D721Med (cell line): Measurements from ENCODE around the gene PLXNA1.

Experiments
- DNase-seq: peaks from one replicate; pipeline ENCODE4 v3.0.0; 2011; ENCODE audit warnings: low spot score; ENCODE audit not compliant: insufficient read length
- FAIRE-seq: peaks from 2 replicates; lab custom pipeline; 2011; peaks lifted over from hg19 to GRCh38; lab: Jason Lieb, UNC
- CTCF ChIP-seq: IDR thresholded peaks from 2 replicates; pipeline ENCODE4 v1.5.1; 2012; ENCODE audit warnings: mild to moderate bottlenecking, control low read depth; ENCODE audit not compliant: insufficient read depth; ENCODE audit errors: missing control alignments

Gene PLXNA1

GRCh38 chr3:126982471-126983175, at the start of gene PLXNA1:
PLXNA1 (plus strand) TSS chr3:126983115; CDS start chr3:126988594, 5,479 bp downstream.
- FAIRE-seq, result no peak
- TF ChIP-seq CTCF, result peak; percentile 60
- DNase-seq, result peak; percentile 86

GRCh38 chr3:126934031-126934531, 48.8 kb upstream of the PLXNA1 start:
- DNase-seq, result no peak
- no peak for FAIRE-seq
- no peak for TF ChIP-seq CTCF

- TF ChIP-seq CTCF, result no peak
- FAIRE-seq (no peak), DNase-seq (no peak)
Observed at GRCh38 chr3:126934991-126935390, 47.9 kb upstream of the PLXNA1 start.

- FAIRE-seq (no peak), DNase-seq (no peak)
- no peak for TF ChIP-seq CTCF
Observed at GRCh38 chr3:126935756-126936509, 47.0 kb upstream of the PLXNA1 start.

- TF ChIP-seq CTCF, result no peak
- FAIRE-seq (no peak), DNase-seq (no peak)
Observed at GRCh38 chr3:126936853-126937425, 46.0 kb upstream of the PLXNA1 start.

- DNase-seq (no peak), FAIRE-seq (no peak)
- TF ChIP-seq CTCF, result no peak
Observed at GRCh38 chr3:126937533-126937932, 45.4 kb upstream of the PLXNA1 start.
